Measurements from ENCODE around the gene TUBG2.

Gene TUBG2

GRCh38 chr17:42679492-42680330 lies 20.6 kb downstream of the TUBG2 start:
- no peak for DNase-seq (ENCODE audit: low read depth, low spot score)
- ChIA-PET POLR2A (interaction anchor here (0.5 to 1.2 kb wide), 3 partner anchors 20 to 102 kb away, joined by 3 to 5 read pairs (median 3); partner anchors contain the start of genes PSMC3IP and TUBG2), CTCF (interaction anchor here (0.8 to 6.4 kb wide), 31 partner anchors 9 to 143 kb away, joined by 3 to 120 read pairs (median 5); partner anchors contain the start of genes PSMC3IP, RAMP2, RETREG3 and TUBG1)
- peak overlapping the region; percentile 46 for H3K4me3 ChIP-seq (ENCODE audit: low read depth, low read length)
- peak; percentile 87 for TF ChIP-seq CTCF (IDR thresholded peaks at IDR 0.05; ENCODE audit: insufficient read depth, low read length, missing control alignments)

GRCh38 chr17:42680331-42680808 lies 21.3 kb downstream of the TUBG2 start:
- ChIA-PET POLR2A (interaction anchor here (1.2 kb wide), 3 partner anchors 21 to 102 kb away, joined by 3 to 5 read pairs (median 4); partner anchors contain the start of genes PSMC3IP and TUBG2), CTCF (interaction anchor here (0.7 to 6.4 kb wide), 28 partner anchors 9 to 248 kb away, joined by 3 to 120 read pairs (median 4); partner anchors contain the start of genes PSMC3IP, RAMP2 and TUBG2)
- peak overlapping the region; percentile 46 for H3K4me3 ChIP-seq (ENCODE audit: low read depth, low read length)
- no peak for TF ChIP-seq CTCF (IDR thresholded peaks at IDR 0.05; ENCODE audit: insufficient read depth, low read length, missing control alignments)
- DNase-seq (ENCODE audit: low read depth, low spot score), result no peak

GRCh38 chr17:42681976-42682721 lies 23.1 kb downstream of the TUBG2 start, which contains the start of gene CNTNAP1:
Gene CNTNAP1 (plus strand): TSS chr17:42682531. CDS start chr17:42682830, 299 bp downstream.
- POLR2A ChIA-PET, result interaction anchor here (1.3 to 1.9 kb wide), 4 partner anchors 11 to 104 kb away, joined by 5 to 19 read pairs (median 8); partner anchors contain the start of genes PSMC3IP and TUBG2
- H3K4me3 ChIP-seq (ENCODE audit: low read depth, low read length), result peak within 1 kb of the TSS; percentile 78
- no peak for DNase-seq (ENCODE audit: low read depth, low spot score)
- CTCF ChIA-PET, result interaction anchor here (2.1 to 3.7 kb wide), 2 partner anchors 8 to 103 kb away, joined by 6 to 42 read pairs; partner anchors contain the start of gene PSMC3IP
- TF ChIP-seq CTCF (IDR thresholded peaks at IDR 0.05; ENCODE audit: insufficient read depth, low read length, missing control alignments), result no peak

GRCh38 chr17:42682722-42683403 lies 23.8 kb downstream of the TUBG2 start:
- TF ChIP-seq CTCF (IDR thresholded peaks at IDR 0.05; ENCODE audit: insufficient read depth, low read length, missing control alignments), result no peak
- peak overlapping the region; percentile 78 for H3K4me3 ChIP-seq (ENCODE audit: low read depth, low read length)
- CTCF ChIA-PET, result interaction anchor here (1.1 to 3.7 kb wide), 5 partner anchors 8 to 104 kb away, joined by 3 to 42 read pairs (median 5); partner anchors contain the start of gene PSMC3IP
- DNase-seq (ENCODE audit: low read depth, low spot score), result no peak
- POLR2A ChIA-PET, result interaction anchor here (0.9 to 1.9 kb wide), 5 partner anchors 10 to 105 kb away, joined by 3 to 19 read pairs (median 6); partner anchors contain the start of genes PSMC3IP, RETREG3, TUBG1 and TUBG2

GRCh38 chr17:42683407-42684034 lies 24.4 kb downstream of the TUBG2 start:
- no peak for DNase-seq (ENCODE audit: low read depth, low spot score)
- CTCF ChIA-PET, result interaction anchor here (0.7 to 3.7 kb wide), 6 partner anchors 9 to 104 kb away, joined by 3 to 42 read pairs (median 4); partner anchors contain the start of gene PSMC3IP
- H3K4me3 ChIP-seq (ENCODE audit: low read depth, low read length), result peak overlapping the region; percentile 78
- no peak for TF ChIP-seq CTCF (IDR thresholded peaks at IDR 0.05; ENCODE audit: insufficient read depth, low read length, missing control alignments)
- POLR2A ChIA-PET, result interaction anchor here (0.9 to 1.9 kb wide), 5 partner anchors 10 to 105 kb away, joined by 3 to 19 read pairs (median 6); partner anchors contain the start of genes PSMC3IP, RETREG3, TUBG1 and TUBG2

Measured in AG04449 (cell line).